Measurements from ENCODE around the gene FZD8. TPM values are rescaled to one million over a fixed set of nuclear protein-coding genes. Genes with fewer than 3 reads are reported as not detected.
A peak's percentile ranks its signal among the peaks of the same experiment; 100 is the strongest.

FZD8 gene
- polyA plus RNA-seq, 1 of the 3 experiments (the other 2 are of a cell fraction) = 1.4 TPM

DNA sequence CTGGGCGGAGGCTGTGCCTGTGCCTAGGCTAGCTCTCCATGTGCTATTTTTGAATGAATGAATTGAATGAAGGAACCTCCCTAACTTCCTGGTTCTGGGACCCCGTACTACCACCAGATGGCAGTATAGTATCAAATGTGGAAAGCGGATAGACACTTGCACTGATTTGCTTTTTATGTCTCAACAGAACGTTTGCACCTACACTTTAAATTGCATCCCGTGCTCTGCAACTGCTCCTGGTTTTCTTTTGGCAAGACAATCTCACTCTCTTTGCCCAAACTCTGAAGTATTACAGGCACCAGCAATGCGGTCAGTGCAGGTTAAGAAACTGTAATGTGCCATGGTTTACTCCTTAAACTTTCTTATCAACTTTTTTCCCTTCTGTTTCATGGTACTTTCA lies 6.5 kb downstream of the FZD8 start:
- no peaks in the 10 kb centered on the region for H3K9me2 ChIP-seq
- CTCF ChIA-PET = interaction anchor here (0.6 to 3.5 kb wide), 57 partner anchors 8 to 1860 kb away, joined by 3 to 55 read pairs (median 3); partner anchors contain the start of gene GJD4
- H3K4me1 ChIP-seq (ENCODE audit: control insufficient read depth in 1 of 2, insufficient read depth in 2 of 2, low read depth in 1 of 2, low read length in 1 of 2) = peaks cover 7 to 9% of the 10 kb centered on the region in 2 experiments; a peak in 2 of 4 replicates
- DNase-seq = peak; percentile 65
- H3K27me3 ChIP-seq (ENCODE audit: insufficient read depth) = no peaks in the 10 kb centered on the region
- H2AFZ ChIP-seq (ENCODE audit: low read depth) = no peak overlapping the region
- H3K79me2 ChIP-seq (ENCODE audit: insufficient read depth) = peaks cover 18% of the 10 kb centered on the region
- peaks cover 24% of the 10 kb centered on the region for H4K20me1 ChIP-seq (ENCODE audit: insufficient read depth)
- peaks cover 28% of the 10 kb centered on the region for H3F3A ChIP-seq (replicated peaks; ENCODE audit: insufficient read depth)
- H3K4me2 ChIP-seq = no peak overlapping the region
- no peak overlapping the region for H3K9ac ChIP-seq
- peak; percentile 97 for TF ChIP-seq SMC3 (IDR thresholded peaks at IDR 0.05; ENCODE audit: low read depth, low read length)
- TF ChIP-seq, protein P1, sequence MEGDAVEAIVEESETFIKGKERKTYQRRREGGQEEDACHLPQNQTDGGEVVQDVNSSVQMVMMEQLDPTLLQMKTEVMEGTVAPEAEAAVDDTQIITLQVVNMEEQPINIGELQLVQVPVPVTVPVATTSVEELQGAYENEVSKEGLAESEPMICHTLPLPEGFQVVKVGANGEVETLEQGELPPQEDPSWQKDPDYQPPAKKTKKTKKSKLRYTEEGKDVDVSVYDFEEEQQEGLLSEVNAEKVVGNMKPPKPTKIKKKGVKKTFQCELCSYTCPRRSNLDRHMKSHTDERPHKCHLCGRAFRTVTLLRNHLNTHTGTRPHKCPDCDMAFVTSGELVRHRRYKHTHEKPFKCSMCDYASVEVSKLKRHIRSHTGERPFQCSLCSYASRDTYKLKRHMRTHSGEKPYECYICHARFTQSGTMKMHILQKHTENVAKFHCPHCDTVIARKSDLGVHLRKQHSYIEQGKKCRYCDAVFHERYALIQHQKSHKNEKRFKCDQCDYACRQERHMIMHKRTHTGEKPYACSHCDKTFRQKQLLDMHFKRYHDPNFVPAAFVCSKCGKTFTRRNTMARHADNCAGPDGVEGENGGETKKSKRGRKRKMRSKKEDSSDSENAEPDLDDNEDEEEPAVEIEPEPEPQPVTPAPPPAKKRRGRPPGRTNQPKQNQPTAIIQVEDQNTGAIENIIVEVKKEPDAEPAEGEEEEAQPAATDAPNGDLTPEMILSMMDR (IDR thresholded peaks at IDR 0.05) = peak; percentile 91
- TF ChIP-seq GABPA (IDR thresholded peaks at IDR 0.05; ENCODE audit: low read depth) = no peak
- TF ChIP-seq ELF1 (IDR thresholded peaks at IDR 0.05) = peak; percentile 90
- peak; percentile 95 for TF ChIP-seq RAD21 (IDR thresholded peaks at IDR 0.05; ENCODE audit: low read length)
- TF ChIP-seq, protein P2, sequence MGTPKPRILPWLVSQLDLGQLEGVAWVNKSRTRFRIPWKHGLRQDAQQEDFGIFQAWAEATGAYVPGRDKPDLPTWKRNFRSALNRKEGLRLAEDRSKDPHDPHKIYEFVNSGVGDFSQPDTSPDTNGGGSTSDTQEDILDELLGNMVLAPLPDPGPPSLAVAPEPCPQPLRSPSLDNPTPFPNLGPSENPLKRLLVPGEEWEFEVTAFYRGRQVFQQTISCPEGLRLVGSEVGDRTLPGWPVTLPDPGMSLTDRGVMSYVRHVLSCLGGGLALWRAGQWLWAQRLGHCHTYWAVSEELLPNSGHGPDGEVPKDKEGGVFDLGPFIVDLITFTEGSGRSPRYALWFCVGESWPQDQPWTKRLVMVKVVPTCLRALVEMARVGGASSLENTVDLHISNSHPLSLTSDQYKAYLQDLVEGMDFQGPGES (IDR thresholded peaks at IDR 0.05; ENCODE audit: low read depth, low read length) = no peak
- no peak for TF ChIP-seq MEF2A (IDR thresholded peaks at IDR 0.05; ENCODE audit: borderline replicate concordance, low read depth)
- TF ChIP-seq SIN3A (IDR thresholded peaks at IDR 0.05; ENCODE audit: borderline replicate concordance, low read depth, low read length) = no peak
- H3K4me3 ChIP-seq (ENCODE audit: low read depth in 2 of 2, low read length in 1 of 2) = no peak overlapping the region; a peak in 1 of 4 replicates
- H3K9me3 ChIP-seq = no peaks in the 10 kb centered on the region
- H3K27ac ChIP-seq (ENCODE audit: low read depth in 2 of 2, low read length in 1 of 2) = no peak overlapping the region
- H3K36me3 ChIP-seq (replicated peaks in 1 of 2; ENCODE audit: control insufficient read depth in 1 of 2, insufficient read depth in 2 of 2, low read length in 1 of 2) = peaks cover 0 to 11% of the 10 kb centered on the region in 2 experiments
- POLR2A ChIA-PET = no interaction called here
- 16% methylated on average over 6 of the region's 6 CpGs for WGBS (ENCODE audit: low lambda C conversion rate)

- DNase-seq = no peak
- no peak overlapping the region for H3K9ac ChIP-seq
- peaks cover 5% of the 10 kb centered on the region; the same call in 1 of the 2 replicates for H3K79me2 ChIP-seq (ENCODE audit: insufficient read depth)
- H3F3A ChIP-seq (replicated peaks; ENCODE audit: insufficient read depth) = peaks cover 21% of the 10 kb centered on the region
- no peak overlapping the region for H2AFZ ChIP-seq (ENCODE audit: low read depth)
- peaks cover 0 to 5% of the 10 kb centered on the region in 2 experiments for H3K36me3 ChIP-seq (replicated peaks in 1 of 2; ENCODE audit: control insufficient read depth in 1 of 2, insufficient read depth in 2 of 2, low read length in 1 of 2)
- peaks cover 0 to 7% of the 10 kb centered on the region in 2 experiments; a peak in 1 of 4 replicates for H3K4me1 ChIP-seq (ENCODE audit: control insufficient read depth in 1 of 2, insufficient read depth in 2 of 2, low read depth in 1 of 2, low read length in 1 of 2)
- POLR2A ChIA-PET = no interaction called here
- H3K27ac ChIP-seq (ENCODE audit: low read depth in 2 of 2, low read length in 1 of 2) = no peak overlapping the region
- no peaks in the 10 kb centered on the region for H3K27me3 ChIP-seq (ENCODE audit: insufficient read depth)
- H3K9me3 ChIP-seq = no peaks in the 10 kb centered on the region
- CTCF ChIA-PET = interaction anchor here (0.6 to 2.5 kb wide), 5 partner anchors 21 to 1862 kb away, joined by 3 to 12 read pairs (median 3); no protein-coding TSS in a partner anchor
- H4K20me1 ChIP-seq (ENCODE audit: insufficient read depth) = peaks cover 12% of the 10 kb centered on the region; the same call in 1 of the 2 replicates
- H3K9me2 ChIP-seq = no peaks in the 10 kb centered on the region
- no peak overlapping the region for H3K4me3 ChIP-seq (ENCODE audit: low read depth in 2 of 2, low read length in 1 of 2)
- H3K4me2 ChIP-seq = no peak overlapping the region
- WGBS (ENCODE audit: low lambda C conversion rate) = 64% methylated on average over 12 of the region's 12 CpGs
- TF ChIP-seq GATA2 (CRISPR knock-in tag; IDR thresholded peaks at IDR 0.05) (no peak), MAX (IDR thresholded peaks at IDR 0.05; ENCODE audit: low read depth) (no peak), EZH2phosphoT487 (IDR thresholded peaks at IDR 0.05; ENCODE audit: borderline replicate concordance, low read depth) (no peak), MEF2A (IDR thresholded peaks at IDR 0.05; ENCODE audit: borderline replicate concordance, low read depth) (no peak), TCF12 (IDR thresholded peaks at IDR 0.05) (no peak), RCOR1 (IDR thresholded peaks at IDR 0.05; ENCODE audit: low read length) (no peak), NFIC (IDR thresholded peaks at IDR 0.05; ENCODE audit: borderline replicate concordance) (no peak), NRF1 (IDR thresholded peaks at IDR 0.05; ENCODE audit: low read depth, low read length) (no peak), EP300 (IDR thresholded peaks at IDR 0.05; ENCODE audit: borderline replicate concordance in 1 of 2, low read depth in 1 of 2, low read length in 1 of 2) (no peak), ELF1 (IDR thresholded peaks at IDR 0.05) (no peak), TAF1 (IDR thresholded peaks at IDR 0.05; ENCODE audit: borderline replicate concordance, low read depth, low read length) (no peak), JUND (IDR thresholded peaks at IDR 0.05) (no peak)
- TF ChIP-seq, protein P3, sequence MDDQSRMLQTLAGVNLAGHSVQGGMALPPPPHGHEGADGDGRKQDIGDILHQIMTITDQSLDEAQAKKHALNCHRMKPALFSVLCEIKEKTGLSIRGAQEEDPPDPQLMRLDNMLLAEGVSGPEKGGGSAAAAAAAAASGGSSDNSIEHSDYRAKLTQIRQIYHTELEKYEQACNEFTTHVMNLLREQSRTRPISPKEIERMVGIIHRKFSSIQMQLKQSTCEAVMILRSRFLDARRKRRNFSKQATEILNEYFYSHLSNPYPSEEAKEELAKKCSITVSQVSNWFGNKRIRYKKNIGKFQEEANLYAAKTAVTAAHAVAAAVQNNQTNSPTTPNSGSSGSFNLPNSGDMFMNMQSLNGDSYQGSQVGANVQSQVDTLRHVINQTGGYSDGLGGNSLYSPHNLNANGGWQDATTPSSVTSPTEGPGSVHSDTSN (IDR thresholded peaks at IDR 0.05) = no peak
- TF ChIP-seq, protein P4, sequence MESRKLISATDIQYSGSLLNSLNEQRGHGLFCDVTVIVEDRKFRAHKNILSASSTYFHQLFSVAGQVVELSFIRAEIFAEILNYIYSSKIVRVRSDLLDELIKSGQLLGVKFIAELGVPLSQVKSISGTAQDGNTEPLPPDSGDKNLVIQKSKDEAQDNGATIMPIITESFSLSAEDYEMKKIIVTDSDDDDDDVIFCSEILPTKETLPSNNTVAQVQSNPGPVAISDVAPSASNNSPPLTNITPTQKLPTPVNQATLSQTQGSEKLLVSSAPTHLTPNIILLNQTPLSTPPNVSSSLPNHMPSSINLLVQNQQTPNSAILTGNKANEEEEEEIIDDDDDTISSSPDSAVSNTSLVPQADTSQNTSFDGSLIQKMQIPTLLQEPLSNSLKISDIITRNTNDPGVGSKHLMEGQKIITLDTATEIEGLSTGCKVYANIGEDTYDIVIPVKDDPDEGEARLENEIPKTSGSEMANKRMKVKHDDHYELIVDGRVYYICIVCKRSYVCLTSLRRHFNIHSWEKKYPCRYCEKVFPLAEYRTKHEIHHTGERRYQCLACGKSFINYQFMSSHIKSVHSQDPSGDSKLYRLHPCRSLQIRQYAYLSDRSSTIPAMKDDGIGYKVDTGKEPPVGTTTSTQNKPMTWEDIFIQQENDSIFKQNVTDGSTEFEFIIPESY (IDR thresholded peaks at IDR 0.05; ENCODE audit: borderline replicate concordance, low read depth) = no peak
These were observed 8.8 kb downstream of the FZD8 start for GRCh38 chr10:35633006-35633980.

Data from SK-N-SH (cell line).